ENCODE results near the gene SIDT2.

DNA sequence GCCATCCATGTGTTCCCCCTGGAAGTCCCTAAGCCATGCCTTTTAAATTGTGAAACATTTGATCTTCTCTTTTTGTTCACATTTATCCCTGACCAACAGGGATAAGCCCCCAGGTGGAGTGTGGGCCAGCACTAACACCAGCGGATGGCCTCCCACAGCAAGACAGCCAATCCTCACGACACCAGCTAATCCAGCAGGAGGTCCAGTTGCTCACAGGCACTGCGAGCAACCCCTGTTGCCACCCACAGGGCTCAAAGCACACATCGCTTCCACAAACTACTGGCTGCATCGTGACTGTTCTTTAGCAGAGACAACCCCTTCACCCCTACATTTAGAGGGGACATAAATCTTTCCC lies 51.4 kb downstream of the SIDT2 start:
- TF ChIP-seq, protein P1, sequence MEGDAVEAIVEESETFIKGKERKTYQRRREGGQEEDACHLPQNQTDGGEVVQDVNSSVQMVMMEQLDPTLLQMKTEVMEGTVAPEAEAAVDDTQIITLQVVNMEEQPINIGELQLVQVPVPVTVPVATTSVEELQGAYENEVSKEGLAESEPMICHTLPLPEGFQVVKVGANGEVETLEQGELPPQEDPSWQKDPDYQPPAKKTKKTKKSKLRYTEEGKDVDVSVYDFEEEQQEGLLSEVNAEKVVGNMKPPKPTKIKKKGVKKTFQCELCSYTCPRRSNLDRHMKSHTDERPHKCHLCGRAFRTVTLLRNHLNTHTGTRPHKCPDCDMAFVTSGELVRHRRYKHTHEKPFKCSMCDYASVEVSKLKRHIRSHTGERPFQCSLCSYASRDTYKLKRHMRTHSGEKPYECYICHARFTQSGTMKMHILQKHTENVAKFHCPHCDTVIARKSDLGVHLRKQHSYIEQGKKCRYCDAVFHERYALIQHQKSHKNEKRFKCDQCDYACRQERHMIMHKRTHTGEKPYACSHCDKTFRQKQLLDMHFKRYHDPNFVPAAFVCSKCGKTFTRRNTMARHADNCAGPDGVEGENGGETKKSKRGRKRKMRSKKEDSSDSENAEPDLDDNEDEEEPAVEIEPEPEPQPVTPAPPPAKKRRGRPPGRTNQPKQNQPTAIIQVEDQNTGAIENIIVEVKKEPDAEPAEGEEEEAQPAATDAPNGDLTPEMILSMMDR (IDR thresholded peaks at IDR 0.05), result no peak
- TF ChIP-seq POLR2A (IDR thresholded peaks at IDR 0.05), result no peak
